Measurements from ENCODE around the gene AGAP1. TPM values are rescaled to one million over a fixed set of nuclear protein-coding genes. Genes with fewer than 3 reads are reported as not detected.

The AGAP1 gene
- polyA plus RNA-seq, 1 donor from 2014 or later = 17.4 TPM

DNA sequence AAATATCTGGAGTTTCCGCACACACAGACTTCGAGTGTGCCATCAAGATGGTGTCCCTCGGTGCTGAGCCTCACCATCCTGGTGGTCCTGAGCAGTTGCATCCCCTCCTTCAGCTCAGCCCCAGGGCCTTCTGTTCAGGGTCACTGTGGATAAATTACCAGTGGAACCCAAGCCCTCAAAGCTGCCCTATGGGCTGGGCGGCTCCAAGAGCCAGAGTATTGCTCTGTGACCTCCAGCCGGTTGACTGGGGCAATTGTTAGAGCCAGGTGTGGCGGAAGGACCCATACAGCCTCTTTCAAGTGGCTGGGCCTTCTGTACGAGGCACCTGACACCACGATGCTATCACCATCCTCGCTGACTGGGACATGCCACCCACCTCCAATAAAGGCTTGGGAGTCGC is 458.9 kb downstream of the AGAP1 start:
- Histone ChIP-seq H3K79me2 (replicated peaks; ENCODE audit: insufficient read depth, low read length) (no peaks in the 10 kb centered on the region), H3K4me2 (ENCODE audit: low read length) (no peak overlapping the region), H3K9me3 (ENCODE audit: low read length) (no peaks in the 10 kb centered on the region), H3K9ac (ENCODE audit: low read length) (no peak overlapping the region), H3K27me3 (ENCODE audit: insufficient read depth, low read depth, low read length) (no peaks in the 10 kb centered on the region), H2AFZ (ENCODE audit: low read depth, low read length) (no peak overlapping the region), H3K9me2 (ENCODE audit: insufficient read depth, low read length) (no peaks in the 10 kb centered on the region), H4K20me1 (ENCODE audit: insufficient read depth) (no peaks in the 10 kb centered on the region), H3F3A (ENCODE audit: insufficient read depth, low read length, poor library complexity, severe bottlenecking) (no peaks in the 10 kb centered on the region), H3K36me3 (ENCODE audit: insufficient read depth, low read length) (peaks cover 4% of the 10 kb centered on the region), H3K27ac (ENCODE audit: low read length) (no peak overlapping the region), H3K4me3 (ENCODE audit: low read length) (no peak overlapping the region)
- TF ChIP-seq, protein P1, sequence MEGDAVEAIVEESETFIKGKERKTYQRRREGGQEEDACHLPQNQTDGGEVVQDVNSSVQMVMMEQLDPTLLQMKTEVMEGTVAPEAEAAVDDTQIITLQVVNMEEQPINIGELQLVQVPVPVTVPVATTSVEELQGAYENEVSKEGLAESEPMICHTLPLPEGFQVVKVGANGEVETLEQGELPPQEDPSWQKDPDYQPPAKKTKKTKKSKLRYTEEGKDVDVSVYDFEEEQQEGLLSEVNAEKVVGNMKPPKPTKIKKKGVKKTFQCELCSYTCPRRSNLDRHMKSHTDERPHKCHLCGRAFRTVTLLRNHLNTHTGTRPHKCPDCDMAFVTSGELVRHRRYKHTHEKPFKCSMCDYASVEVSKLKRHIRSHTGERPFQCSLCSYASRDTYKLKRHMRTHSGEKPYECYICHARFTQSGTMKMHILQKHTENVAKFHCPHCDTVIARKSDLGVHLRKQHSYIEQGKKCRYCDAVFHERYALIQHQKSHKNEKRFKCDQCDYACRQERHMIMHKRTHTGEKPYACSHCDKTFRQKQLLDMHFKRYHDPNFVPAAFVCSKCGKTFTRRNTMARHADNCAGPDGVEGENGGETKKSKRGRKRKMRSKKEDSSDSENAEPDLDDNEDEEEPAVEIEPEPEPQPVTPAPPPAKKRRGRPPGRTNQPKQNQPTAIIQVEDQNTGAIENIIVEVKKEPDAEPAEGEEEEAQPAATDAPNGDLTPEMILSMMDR (IDR thresholded peaks at IDR 0.05; ENCODE audit: poor library complexity, severe bottlenecking) = no peak
- TF ChIP-seq RAD21 (conservative IDR thresholded peaks at IDR 0.05) (no peak), POLR2AphosphoS5 (IDR thresholded peaks at IDR 0.05) (no peak), EP300 (conservative IDR thresholded peaks at IDR 0.05; ENCODE audit: poor library complexity, severe bottlenecking) (no peak), EZH2 (IDR thresholded peaks at IDR 0.05; ENCODE audit: borderline replicate concordance, insufficient read depth, low read length, poor library complexity, severe bottlenecking) (no peak), MXI1 (conservative IDR thresholded peaks at IDR 0.05; ENCODE audit: poor library complexity, severe bottlenecking) (no peak), TAF1 (IDR thresholded peaks at IDR 0.05; ENCODE audit: low read depth) (no peak), SMC3 (conservative IDR thresholded peaks at IDR 0.05; ENCODE audit: poor library complexity) (no peak)
- TF ChIP-seq, protein P2, sequence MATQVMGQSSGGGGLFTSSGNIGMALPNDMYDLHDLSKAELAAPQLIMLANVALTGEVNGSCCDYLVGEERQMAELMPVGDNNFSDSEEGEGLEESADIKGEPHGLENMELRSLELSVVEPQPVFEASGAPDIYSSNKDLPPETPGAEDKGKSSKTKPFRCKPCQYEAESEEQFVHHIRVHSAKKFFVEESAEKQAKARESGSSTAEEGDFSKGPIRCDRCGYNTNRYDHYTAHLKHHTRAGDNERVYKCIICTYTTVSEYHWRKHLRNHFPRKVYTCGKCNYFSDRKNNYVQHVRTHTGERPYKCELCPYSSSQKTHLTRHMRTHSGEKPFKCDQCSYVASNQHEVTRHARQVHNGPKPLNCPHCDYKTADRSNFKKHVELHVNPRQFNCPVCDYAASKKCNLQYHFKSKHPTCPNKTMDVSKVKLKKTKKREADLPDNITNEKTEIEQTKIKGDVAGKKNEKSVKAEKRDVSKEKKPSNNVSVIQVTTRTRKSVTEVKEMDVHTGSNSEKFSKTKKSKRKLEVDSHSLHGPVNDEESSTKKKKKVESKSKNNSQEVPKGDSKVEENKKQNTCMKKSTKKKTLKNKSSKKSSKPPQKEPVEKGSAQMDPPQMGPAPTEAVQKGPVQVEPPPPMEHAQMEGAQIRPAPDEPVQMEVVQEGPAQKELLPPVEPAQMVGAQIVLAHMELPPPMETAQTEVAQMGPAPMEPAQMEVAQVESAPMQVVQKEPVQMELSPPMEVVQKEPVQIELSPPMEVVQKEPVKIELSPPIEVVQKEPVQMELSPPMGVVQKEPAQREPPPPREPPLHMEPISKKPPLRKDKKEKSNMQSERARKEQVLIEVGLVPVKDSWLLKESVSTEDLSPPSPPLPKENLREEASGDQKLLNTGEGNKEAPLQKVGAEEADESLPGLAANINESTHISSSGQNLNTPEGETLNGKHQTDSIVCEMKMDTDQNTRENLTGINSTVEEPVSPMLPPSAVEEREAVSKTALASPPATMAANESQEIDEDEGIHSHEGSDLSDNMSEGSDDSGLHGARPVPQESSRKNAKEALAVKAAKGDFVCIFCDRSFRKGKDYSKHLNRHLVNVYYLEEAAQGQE (IDR thresholded peaks at IDR 0.05; ENCODE audit: borderline replicate concordance) = no peak

DNA sequence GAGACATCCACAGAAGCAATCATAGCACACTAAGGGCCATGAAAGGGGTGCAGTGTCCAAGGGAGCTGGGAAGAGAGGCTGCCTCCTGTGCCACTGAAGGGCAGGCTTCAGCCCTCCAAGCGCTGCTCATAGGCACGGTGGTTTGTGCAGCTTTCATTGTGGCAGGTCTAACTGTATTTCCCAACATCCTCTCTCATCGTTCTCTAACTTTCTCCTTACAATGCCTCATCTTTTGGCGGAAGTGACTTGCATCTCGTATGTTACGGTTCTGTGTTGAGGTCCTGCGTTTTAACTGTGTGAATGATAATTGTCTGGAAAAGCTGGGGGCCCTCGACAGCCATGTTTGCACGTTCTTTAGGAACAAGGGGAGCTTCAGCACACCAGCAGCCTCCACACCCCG is 460.4 kb downstream of the AGAP1 start:
- Histone ChIP-seq H3K4me3 (ENCODE audit: low read length) (no peak overlapping the region), H3K9me3 (ENCODE audit: low read length) (no peaks in the 10 kb centered on the region), H3K79me2 (replicated peaks; ENCODE audit: insufficient read depth, low read length) (no peaks in the 10 kb centered on the region), H3K27me3 (ENCODE audit: insufficient read depth, low read depth, low read length) (no peaks in the 10 kb centered on the region), H3K36me3 (ENCODE audit: insufficient read depth, low read length) (peaks cover 4% of the 10 kb centered on the region), H3K9ac (ENCODE audit: low read length) (no peak overlapping the region), H2AFZ (ENCODE audit: low read depth, low read length) (no peak overlapping the region), H3K27ac (ENCODE audit: low read length) (no peak overlapping the region), H4K20me1 (ENCODE audit: insufficient read depth) (no peaks in the 10 kb centered on the region), H3K9me2 (ENCODE audit: insufficient read depth, low read length) (no peaks in the 10 kb centered on the region), H3K4me2 (ENCODE audit: low read length) (no peak overlapping the region), H3F3A (ENCODE audit: insufficient read depth, low read length, poor library complexity, severe bottlenecking) (no peaks in the 10 kb centered on the region)
- TF ChIP-seq SMC3 (conservative IDR thresholded peaks at IDR 0.05; ENCODE audit: poor library complexity) (no peak), RAD21 (conservative IDR thresholded peaks at IDR 0.05) (no peak), TAF1 (IDR thresholded peaks at IDR 0.05; ENCODE audit: low read depth) (no peak), EP300 (conservative IDR thresholded peaks at IDR 0.05; ENCODE audit: poor library complexity, severe bottlenecking) (no peak), POLR2AphosphoS5 (IDR thresholded peaks at IDR 0.05) (no peak), EZH2 (IDR thresholded peaks at IDR 0.05; ENCODE audit: borderline replicate concordance, insufficient read depth, low read length, poor library complexity, severe bottlenecking) (no peak), MXI1 (conservative IDR thresholded peaks at IDR 0.05; ENCODE audit: poor library complexity, severe bottlenecking) (no peak)
- TF ChIP-seq, protein P1 (IDR thresholded peaks at IDR 0.05; ENCODE audit: poor library complexity, severe bottlenecking) = no peak
- TF ChIP-seq, protein P2 (IDR thresholded peaks at IDR 0.05; ENCODE audit: borderline replicate concordance) = no peak

Measured in neural cell (in vitro differentiated cells).